ENCODE results near the gene MAOA. TPM values are rescaled to one million over a fixed set of nuclear protein-coding genes. Genes with fewer than 3 reads are reported as not detected.
A peak's percentile ranks its signal among the peaks of the same experiment; 100 is the strongest.

The MAOA gene
- total RNA-seq, 1 donor: 4.7 TPM

GRCh38 chrX:43643662-43644061, 12.4 kb upstream of the MAOA start:
- TF ChIP-seq CTCF (IDR thresholded peaks at IDR 0.05; ENCODE audit: insufficient read depth, low read length): no peak
- H3K4me3 ChIP-seq (ENCODE audit: low read depth, low read length): no peak overlapping the region
- DNase-seq (ENCODE audit: low read depth): no peak

- no peak for TF ChIP-seq CTCF (IDR thresholded peaks at IDR 0.05; ENCODE audit: insufficient read depth, low read length)
- H3K4me3 ChIP-seq (ENCODE audit: low read depth, low read length): no peak overlapping the region
- DNase-seq (ENCODE audit: low read depth): peak; percentile 83
These were observed 11.9 kb upstream of the MAOA start for GRCh38 chrX:43644124-43644701.

GRCh38 chrX:43646800-43647199, 9.3 kb upstream of the MAOA start:
- no peak for TF ChIP-seq CTCF (IDR thresholded peaks at IDR 0.05; ENCODE audit: insufficient read depth, low read length)
- no peak overlapping the region for H3K4me3 ChIP-seq (ENCODE audit: low read depth, low read length)
- no peak for DNase-seq (ENCODE audit: low read depth)

GRCh38 chrX:43654431-43655150, 1.5 kb upstream of the MAOA start:
- TF ChIP-seq CTCF (IDR thresholded peaks at IDR 0.05; ENCODE audit: insufficient read depth, low read length): peak; percentile 40
- peak overlapping the region; percentile 67 for H3K4me3 ChIP-seq (ENCODE audit: low read depth, low read length)
- peak; percentile 90 for DNase-seq (ENCODE audit: low read depth)

- peak; percentile 31 for DNase-seq (ENCODE audit: low read depth)
- H3K4me3 ChIP-seq (ENCODE audit: low read depth, low read length): peak overlapping the region; percentile 67
- no peak for TF ChIP-seq CTCF (IDR thresholded peaks at IDR 0.05; ENCODE audit: insufficient read depth, low read length)
These were observed 721 bp upstream of the MAOA start for GRCh38 chrX:43655151-43656004.

GRCh38 chrX:43657671-43658070, 1.6 kb downstream of the MAOA start:
- no peak for TF ChIP-seq CTCF (IDR thresholded peaks at IDR 0.05; ENCODE audit: insufficient read depth, low read length)
- DNase-seq (ENCODE audit: low read depth): no peak
- no peak overlapping the region for H3K4me3 ChIP-seq (ENCODE audit: low read depth, low read length)
